Ishikawa (cell line): ENCODE data around the gene PRPF6.

Experiments used
- CEBPB ChIP-seq: IDR thresholded peaks from 2 replicates; pipeline ENCODE4 v1.6.1; 2012
- CREB1 ChIP-seq: IDR thresholded peaks from 2 replicates; pipeline ENCODE4 v1.6.1; 2012; ENCODE audit warnings: low read depth
- EGR1 ChIP-seq: IDR thresholded peaks from 2 replicates; pipeline ENCODE4 v1.6.1; 2012
- EP300 ChIP-seq: IDR thresholded peaks from 2 replicates; pipeline ENCODE4 v1.6.1; 2012; ENCODE audit warnings: borderline replicate concordance
- FOXM1 ChIP-seq: IDR thresholded peaks from 2 replicates; pipeline ENCODE4 v1.6.1; 2012; ENCODE audit warnings: low read depth, borderline replicate concordance
- NFIC ChIP-seq: IDR thresholded peaks from 2 replicates; pipeline ENCODE4 v1.6.1; 2012
- RAD21 ChIP-seq: IDR thresholded peaks from 2 replicates; pipeline ENCODE4 v1.6.1; 2012; ENCODE audit warnings: low read depth
- TAF1 ChIP-seq: IDR thresholded peaks from 2 replicates; pipeline ENCODE4 v1.6.1; 2012; ENCODE audit warnings: low read depth, mild to moderate bottlenecking
- TCF12 ChIP-seq: IDR thresholded peaks from 2 replicates; pipeline ENCODE4 v1.6.1; 2012; ENCODE audit warnings: low read depth
- TEAD4 ChIP-seq: IDR thresholded peaks from 2 replicates; pipeline ENCODE4 v1.6.1; 2012
- YY1 ChIP-seq: IDR thresholded peaks from 2 replicates; pipeline ENCODE4 v1.6.1; 2012; ENCODE audit warnings: low read depth
- ZBTB7A ChIP-seq: IDR thresholded peaks from 2 replicates; pipeline ENCODE4 v1.6.1; 2012; ENCODE audit warnings: low read depth
- TF ChIP-seq, protein P1 (sequence below): IDR thresholded peaks from 2 replicates; pipeline ENCODE4 v1.6.1; 2012
- TF ChIP-seq, protein P2 (sequence below): IDR thresholded peaks from 2 replicates; pipeline ENCODE4 v1.6.1; 2012; ENCODE audit warnings: low read depth, mild to moderate bottlenecking
- TF ChIP-seq, protein P3 (sequence below): IDR thresholded peaks from 2 replicates; pipeline ENCODE4 v1.6.1; 2012

PRPF6 gene

DNA sequence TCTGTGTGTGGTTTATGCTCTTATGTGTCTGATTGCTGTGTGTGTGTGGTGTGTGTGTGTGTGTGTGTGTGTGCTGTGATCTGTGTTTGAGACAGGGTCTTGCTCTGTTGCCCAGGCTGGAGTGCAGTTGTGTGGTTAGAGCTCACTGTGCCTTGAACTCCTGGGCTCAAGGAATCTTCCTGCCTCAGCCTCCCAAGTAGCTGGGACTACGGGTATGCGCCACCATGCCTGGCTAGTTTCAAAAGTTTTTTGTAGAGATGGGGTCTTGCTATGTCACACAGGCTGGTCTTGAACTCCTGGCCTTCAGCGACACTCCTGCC lies 7.8 kb upstream of the PRPF6 start:
- no peak for TF ChIP-seq EGR1
- TF ChIP-seq, protein P1, sequence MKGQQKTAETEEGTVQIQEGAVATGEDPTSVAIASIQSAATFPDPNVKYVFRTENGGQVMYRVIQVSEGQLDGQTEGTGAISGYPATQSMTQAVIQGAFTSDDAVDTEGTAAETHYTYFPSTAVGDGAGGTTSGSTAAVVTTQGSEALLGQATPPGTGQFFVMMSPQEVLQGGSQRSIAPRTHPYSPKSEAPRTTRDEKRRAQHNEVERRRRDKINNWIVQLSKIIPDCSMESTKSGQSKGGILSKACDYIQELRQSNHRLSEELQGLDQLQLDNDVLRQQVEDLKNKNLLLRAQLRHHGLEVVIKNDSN: no peak
- no peak for TF ChIP-seq YY1
- TF ChIP-seq ZBTB7A: no peak
- TF ChIP-seq, protein P2, sequence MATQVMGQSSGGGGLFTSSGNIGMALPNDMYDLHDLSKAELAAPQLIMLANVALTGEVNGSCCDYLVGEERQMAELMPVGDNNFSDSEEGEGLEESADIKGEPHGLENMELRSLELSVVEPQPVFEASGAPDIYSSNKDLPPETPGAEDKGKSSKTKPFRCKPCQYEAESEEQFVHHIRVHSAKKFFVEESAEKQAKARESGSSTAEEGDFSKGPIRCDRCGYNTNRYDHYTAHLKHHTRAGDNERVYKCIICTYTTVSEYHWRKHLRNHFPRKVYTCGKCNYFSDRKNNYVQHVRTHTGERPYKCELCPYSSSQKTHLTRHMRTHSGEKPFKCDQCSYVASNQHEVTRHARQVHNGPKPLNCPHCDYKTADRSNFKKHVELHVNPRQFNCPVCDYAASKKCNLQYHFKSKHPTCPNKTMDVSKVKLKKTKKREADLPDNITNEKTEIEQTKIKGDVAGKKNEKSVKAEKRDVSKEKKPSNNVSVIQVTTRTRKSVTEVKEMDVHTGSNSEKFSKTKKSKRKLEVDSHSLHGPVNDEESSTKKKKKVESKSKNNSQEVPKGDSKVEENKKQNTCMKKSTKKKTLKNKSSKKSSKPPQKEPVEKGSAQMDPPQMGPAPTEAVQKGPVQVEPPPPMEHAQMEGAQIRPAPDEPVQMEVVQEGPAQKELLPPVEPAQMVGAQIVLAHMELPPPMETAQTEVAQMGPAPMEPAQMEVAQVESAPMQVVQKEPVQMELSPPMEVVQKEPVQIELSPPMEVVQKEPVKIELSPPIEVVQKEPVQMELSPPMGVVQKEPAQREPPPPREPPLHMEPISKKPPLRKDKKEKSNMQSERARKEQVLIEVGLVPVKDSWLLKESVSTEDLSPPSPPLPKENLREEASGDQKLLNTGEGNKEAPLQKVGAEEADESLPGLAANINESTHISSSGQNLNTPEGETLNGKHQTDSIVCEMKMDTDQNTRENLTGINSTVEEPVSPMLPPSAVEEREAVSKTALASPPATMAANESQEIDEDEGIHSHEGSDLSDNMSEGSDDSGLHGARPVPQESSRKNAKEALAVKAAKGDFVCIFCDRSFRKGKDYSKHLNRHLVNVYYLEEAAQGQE: no peak
- no peak for TF ChIP-seq EP300
- no peak for TF ChIP-seq FOXM1
- TF ChIP-seq TCF12: no peak
- TF ChIP-seq CEBPB: no peak
- no peak for TF ChIP-seq CREB1
- TF ChIP-seq, protein P3, sequence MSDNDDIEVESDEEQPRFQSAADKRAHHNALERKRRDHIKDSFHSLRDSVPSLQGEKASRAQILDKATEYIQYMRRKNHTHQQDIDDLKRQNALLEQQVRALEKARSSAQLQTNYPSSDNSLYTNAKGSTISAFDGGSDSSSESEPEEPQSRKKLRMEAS: no peak
- no peak for TF ChIP-seq TAF1
- no peak for TF ChIP-seq RAD21
- TF ChIP-seq NFIC: no peak
- TF ChIP-seq TEAD4: no peak

DNA sequence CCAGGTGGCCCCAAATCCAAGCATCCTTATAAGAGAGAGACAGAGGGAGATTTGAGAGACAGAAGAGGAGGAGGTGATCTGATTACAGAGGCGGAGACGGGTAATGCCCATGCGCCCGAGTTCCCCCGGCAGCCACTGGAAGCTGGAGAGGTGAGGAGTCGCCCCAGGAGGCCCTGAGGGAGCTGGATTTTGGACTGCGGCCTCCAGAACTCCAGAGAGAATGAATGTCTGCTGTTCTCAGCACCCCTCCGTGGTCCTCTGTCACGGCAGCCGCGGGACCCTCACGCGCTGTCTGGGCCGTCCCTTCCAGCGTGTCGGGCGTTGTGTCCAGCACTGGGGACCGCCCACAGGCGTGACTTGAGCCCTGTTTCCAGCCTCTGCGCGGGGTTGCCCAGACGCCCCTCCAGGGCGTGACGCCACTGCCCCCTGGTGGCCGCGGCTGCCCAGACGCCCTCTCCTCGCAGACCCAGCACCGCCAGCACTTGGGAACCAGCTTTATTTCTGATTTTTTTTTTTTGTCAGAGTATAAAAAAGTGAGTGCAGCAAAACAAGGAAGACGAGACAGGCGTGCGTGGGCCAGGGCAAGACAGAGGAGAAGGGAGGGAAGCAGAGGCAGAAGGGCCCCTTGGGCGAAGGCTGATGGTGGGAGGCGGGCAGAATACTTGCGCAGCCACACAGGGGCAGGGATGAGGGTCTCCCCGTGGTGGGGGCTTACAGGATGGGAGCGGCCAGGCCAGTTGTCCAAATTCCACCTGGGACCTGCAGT lies 7.1 kb upstream of the PRPF6 start:
- TF ChIP-seq CEBPB (no peak), ZBTB7A (peak; percentile 58; the same call in 1 of the 2 replicates), CREB1 (no peak), TEAD4 (no peak), TCF12 (peak; percentile 36; the same call in 1 of the 2 replicates), TAF1 (no peak), RAD21 (peak; percentile 86), YY1 (0 out of 2 replicates have a peak, but pooled peaks have one; percentile 36)
- TF ChIP-seq, protein P2: no peak
- TF ChIP-seq, protein P1: no peak
- TF ChIP-seq, protein P3: peak; percentile 78

DNA sequence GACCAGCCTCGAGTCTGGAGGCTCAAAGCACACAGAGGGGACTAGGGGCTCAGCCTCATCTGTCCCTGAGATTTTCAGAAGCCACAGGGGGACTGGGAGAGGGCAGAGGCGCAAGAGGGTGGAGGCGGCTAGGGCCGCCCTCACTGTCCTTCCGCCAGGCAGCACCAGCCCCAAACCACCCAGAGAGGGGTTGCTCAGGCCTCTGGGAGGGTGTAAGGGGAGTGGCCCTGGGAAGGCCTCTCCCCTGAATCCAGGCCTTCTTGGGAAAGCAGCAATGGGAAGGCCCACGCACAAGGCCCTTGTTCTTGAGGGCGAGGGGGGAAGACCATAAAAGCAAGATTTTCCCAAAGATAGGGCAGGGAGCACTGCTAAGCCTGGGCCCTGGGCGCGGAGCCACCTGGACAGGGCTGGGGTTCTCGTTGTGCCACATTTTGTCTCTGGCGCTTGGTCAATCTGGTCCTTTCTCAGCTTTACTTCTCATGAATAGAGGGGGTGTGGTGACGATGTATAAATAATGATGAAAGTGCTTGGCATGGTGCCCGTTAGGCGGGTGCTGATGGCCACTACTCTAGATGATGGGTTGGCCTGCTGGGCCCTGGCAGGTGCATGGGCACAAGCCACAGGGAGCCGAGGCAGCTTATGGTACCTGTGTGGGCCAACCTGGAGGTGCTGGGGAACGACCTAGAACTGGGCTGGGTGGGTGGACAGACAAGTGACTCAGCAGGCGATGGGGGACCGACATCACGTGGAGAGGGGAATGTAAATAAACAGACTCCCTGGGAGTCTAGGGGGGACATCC lies 6.3 kb upstream of the PRPF6 start:
- TF ChIP-seq CREB1 (no peak), RAD21 (no peak), FOXM1 (no peak), EP300 (peak; percentile 39; the same call in 1 of the 2 replicates), CEBPB (peak; percentile 46; the same call in 1 of the 2 replicates), EGR1 (no peak), TEAD4 (0 out of 2 replicates have a peak, but pooled peaks have one; percentile 12), NFIC (peak; percentile 80), ZBTB7A (peak; percentile 25; the same call in 1 of the 2 replicates), TAF1 (no peak), TCF12 (peak; percentile 69; the same call in 1 of the 2 replicates), YY1 (peak; percentile 39; the same call in 1 of the 2 replicates)
- TF ChIP-seq, protein P3: peak; percentile 71
- TF ChIP-seq, protein P2: no peak
- TF ChIP-seq, protein P1: peak; percentile 78
